GM18507 (cell line): ENCODE measurements around the gene BMP2K.

ENCODE experiments used
- DNase-seq: peaks from one replicate; pipeline ENCODE4 v3.0.0; 2011; ENCODE audit warnings: low read depth; ENCODE audit not compliant: insufficient read length; ENCODE audit errors: extremely low spot score
- FAIRE-seq: peaks from 2 replicates; lab custom pipeline; 2011; peaks lifted over from hg19 to GRCh38; lab: Jason Lieb, UNC

The BMP2K gene

DNA sequence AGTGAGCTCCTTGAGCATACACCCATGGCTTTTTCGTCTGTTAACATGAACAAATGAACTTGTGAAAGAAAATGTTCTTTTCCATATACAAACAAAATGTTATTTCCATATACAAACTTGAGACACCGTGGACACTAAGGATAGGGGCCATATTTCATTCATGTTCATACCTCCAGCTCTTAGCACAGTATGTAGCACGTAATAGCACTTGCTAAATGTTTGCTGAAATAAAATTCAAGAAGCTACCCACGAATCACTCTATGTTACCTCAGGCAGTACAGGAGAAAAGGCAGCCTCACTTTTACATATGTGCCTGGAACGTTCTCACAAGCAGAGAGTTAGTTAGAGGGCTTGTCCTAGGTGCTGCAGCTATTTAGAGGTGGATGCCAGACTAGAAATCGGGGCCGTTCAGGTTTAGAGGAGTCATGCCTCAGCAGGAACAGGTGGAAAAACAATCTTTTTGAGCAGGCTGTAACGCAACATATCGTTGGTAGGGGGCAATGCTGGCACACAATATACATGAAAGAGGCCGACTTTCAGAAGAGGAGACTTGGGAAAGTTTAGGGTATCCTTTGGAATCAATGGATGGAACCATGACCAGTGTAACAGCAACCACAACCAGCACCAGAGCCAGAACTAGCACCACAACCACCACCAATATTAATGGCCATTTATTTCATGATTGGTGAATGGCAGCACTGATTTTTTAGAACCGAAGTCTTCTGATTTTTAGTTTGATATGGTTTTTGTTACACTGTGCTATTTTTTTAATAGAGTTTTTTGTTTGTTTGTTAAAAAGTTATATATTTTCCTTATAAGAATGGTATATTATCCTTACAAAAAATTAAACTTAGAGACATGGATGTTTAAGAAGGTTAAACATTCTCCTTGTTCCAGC lies 177.9 kb downstream of the BMP2K start:
- FAIRE-seq = peak; percentile 49
- no peak for DNase-seq

DNA sequence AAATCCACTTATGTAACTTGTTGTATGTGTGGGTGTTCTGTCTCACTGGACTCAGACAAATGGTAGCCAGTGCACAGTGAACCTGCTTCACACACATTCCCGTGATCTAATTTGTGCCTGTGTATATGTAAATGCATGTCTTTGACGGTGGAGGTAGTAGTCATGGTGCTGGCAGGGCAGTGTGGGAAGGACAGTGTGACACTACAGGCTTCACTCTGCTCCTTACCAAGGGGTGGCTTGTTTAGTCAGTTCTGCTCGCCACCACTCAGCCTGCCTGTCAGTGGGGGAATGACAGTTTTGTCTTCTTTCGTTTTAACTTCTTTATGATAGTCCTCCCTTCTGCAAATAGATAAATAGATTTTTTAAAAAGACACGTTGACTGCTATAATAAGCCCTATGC lies 180.8 kb downstream of the BMP2K start:
- DNase-seq (no peak), FAIRE-seq (no peak)

DNA sequence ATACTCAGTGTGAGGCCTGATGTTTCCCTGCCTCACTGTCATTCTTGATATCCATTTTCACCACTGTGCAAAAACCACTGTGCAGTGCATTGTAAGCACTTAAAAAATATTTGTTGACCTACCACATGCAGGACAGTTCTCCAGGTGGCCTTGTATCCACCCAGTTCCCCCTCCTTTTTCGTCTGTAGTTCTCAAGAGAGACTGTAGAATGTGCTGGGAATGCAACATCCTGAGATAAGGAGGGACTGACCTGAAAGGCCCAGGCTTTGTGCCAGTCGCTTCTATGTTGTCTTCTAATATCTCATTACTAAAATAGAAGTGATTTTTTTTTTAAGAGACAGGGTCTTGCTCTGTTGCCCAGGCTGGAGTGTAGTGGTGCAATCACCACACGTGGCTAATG lies 184.8 kb downstream of the BMP2K start:
- FAIRE-seq (no peak), DNase-seq (no peak)
